ENCODE data around the gene RNF19B.

DNA sequence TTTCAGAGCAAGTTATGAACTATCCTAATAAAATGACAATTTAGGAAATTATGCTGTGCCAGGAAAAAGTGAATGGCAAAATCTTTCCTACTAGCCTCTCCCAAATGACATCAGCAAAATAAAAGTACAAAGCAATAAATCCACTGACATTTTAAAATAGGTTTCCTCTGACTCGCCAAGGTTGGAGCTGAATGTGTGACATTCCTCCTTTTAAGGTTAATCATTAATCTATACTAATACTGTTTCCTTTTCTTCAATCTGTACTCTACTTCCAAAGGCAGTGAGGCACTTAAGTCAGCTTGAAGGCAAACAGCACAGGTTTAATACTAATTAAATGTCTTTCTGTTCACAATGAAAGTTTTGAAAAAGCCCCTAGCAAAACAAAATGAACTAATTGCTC, 15.7 kb downstream of the RNF19B start:
- no peak for TF ChIP-seq TAF1 (IDR thresholded peaks at IDR 0.05; ENCODE audit: low read depth, low read length)
- no peak for TF ChIP-seq SPI1 (IDR thresholded peaks at IDR 0.05; ENCODE audit: low read depth, low read length)

All from GM12891 (cell line).